Prostate gland (tissue), 2 donors: ENCODE data around the gene GRHPR.

Experiments
- CTCF ChIP-seq, 4 experiments: fragments of 200-600 bp in 2 of 4; fragments of 450-650 bp in 2 of 4; sonication (generic) in 2 of 4; IDR thresholded peaks; 1 replicate in 3 of 4; 2 replicates in 1 of 4; pipeline ENCODE4 v1.5.1; 2016 to 2019; ENCODE audit warnings: antibody characterized with exemption in 4 of 4, mild to moderate bottlenecking in 2 of 4, moderate library complexity in 2 of 4
- POLR2A ChIP-seq: fragments of 450-650 bp; IDR thresholded peaks from one replicate; pipeline ENCODE4 v1.6.1; 2016; ENCODE audit warnings: antibody characterized with exemption, mild to moderate bottlenecking

- TF ChIP-seq CTCF (IDR thresholded peaks at IDR 0.05) = no peak
- no peak for TF ChIP-seq POLR2A
These were observed 11.3 kb upstream of the GRHPR start for GRCh38 chr9:37410969-37411785.
